Gastrocnemius medialis (tissue), 4 donors: Measurements from ENCODE around the gene RNF6. TPM values are rescaled to one million over a fixed set of nuclear protein-coding genes. Genes with fewer than 3 reads are reported as not detected.

Experiments
- ATAC-seq, 2 donors: fragments of 150-250 bp; one replicate each; pipeline ENCODE4 v1.9.1; 2016
- DNase-seq, 2 donors: peaks; one replicate each; pipeline ENCODE4 v3.0.0-alpha.2; 2019
- H3K27ac ChIP-seq, 4 donors: fragments of 200-600 bp; sonication (generic); 1 replicate in 1 of 4; 2 replicates in 3 of 4; pipeline ENCODE4 v1.5.1; 2016 to 2018; ENCODE audit warnings: mild to moderate bottlenecking in 2 of 4, moderate library complexity in 1 of 4
- H3K27me3 ChIP-seq, 3 donors: fragments of 200-600 bp; sonication (generic) in 2 of 3; 1 replicate in 1 of 3; 2 replicates in 2 of 3; pipeline versions ENCODE4 v1.5.1 to v1.6.0; 2016 to 2019; ENCODE audit warnings: mild to moderate bottlenecking in 1 of 3, moderate library complexity in 1 of 3
- H3K36me3 ChIP-seq, 2 donors: fragments of 200-600 bp; sonication (generic) in 1 of 2; one replicate each; pipeline ENCODE4 v1.5.1; 2017 to 2018
- H3K4me1 ChIP-seq, 2 donors: fragments of 200-600 bp; sonication (generic) in 1 of 2; one replicate each; pipeline ENCODE4 v1.5.1; 2016 to 2017; ENCODE audit warnings: mild to moderate bottlenecking in 2 of 2
- H3K4me3 ChIP-seq, 4 donors: fragments of 200-600 bp; sonication (generic) in 3 of 4; 1 replicate in 1 of 4; 2 replicates in 3 of 4; pipeline ENCODE4 v1.5.1; 2016 to 2019; ENCODE audit warnings: mild to moderate bottlenecking in 2 of 4
- H3K9me3 ChIP-seq, 3 donors: fragments of 200-600 bp; sonication (generic) in 2 of 3; 1 replicate in 1 of 3; 2 replicates in 2 of 3; pipeline ENCODE4 v1.5.1; 2016 to 2019
- POLR2A ChIP-seq, 2 donors: fragments of 450-650 bp; IDR thresholded peaks; one replicate each; pipeline ENCODE4 v1.6.1; 2017; ENCODE audit warnings: antibody characterized with exemption in 2 of 2, mild to moderate bottlenecking in 2 of 2, moderate library complexity in 2 of 2
- in situ Hi-C, 4 donors: fragments of 200-750 bp; cut with MboI; loops; one replicate each; pipeline versions ENCODE4 v1.15.0 to v1.8.0; 2017; ENCODE audit warnings: low sequenced_read_pairs in 4 of 4
- intact Hi-C: fragments of 100-400 bp; cut with DNase I; formaldehyde crosslinking; loops from one replicate; pipeline ENCODE4 v1.15.1; 2023; ENCODE audit warnings: low total_unique reads
- total RNA-seq, 4 donors: library from RNA; depleted of rRNA; stranded (reverse); fragments of >200 nt; gene quantifications; one replicate each; pipeline versions ENCODE4 v1.1.0 to v1.2.3, GENCODE V29; 2016
- TF ChIP-seq, protein P1 (sequence below), 5 experiments: fragments of 450-650 bp in 3 of 5; fragments of 200-600 bp in 2 of 5; sonication (generic) in 2 of 5; IDR thresholded peaks in 4 of 5; conservative IDR thresholded peaks in 1 of 5; 1 replicate in 4 of 5; 2 replicates in 1 of 5; pipeline ENCODE4 v1.5.1; 2016 to 2019; ENCODE audit warnings: antibody characterized with exemption in 5 of 5, mild to moderate bottlenecking in 3 of 5, moderate library complexity in 3 of 5

Gene RNF6
- total RNA-seq, 4 donors from 2014 or later, result 28.6 to 36.1 (median 32.2) TPM

GRCh38 chr13:26247608-26248007 is 25.5 kb upstream of the RNF6 start:
- intact Hi-C loops (no loop called here), in situ Hi-C loops (no loop called here)
- H3K4me3 ChIP-seq, result no peak overlapping the region
- ATAC-seq (no peak), DNase-seq (no peak)
- H3K27me3 ChIP-seq, result no peaks in the 10 kb centered on the region
- H3K9me3 ChIP-seq, result no peaks in the 10 kb centered on the region
- H3K4me1 ChIP-seq, result peaks cover 3 to 17% of the 10 kb centered on the region in 2 donors
- TF ChIP-seq, protein P1, sequence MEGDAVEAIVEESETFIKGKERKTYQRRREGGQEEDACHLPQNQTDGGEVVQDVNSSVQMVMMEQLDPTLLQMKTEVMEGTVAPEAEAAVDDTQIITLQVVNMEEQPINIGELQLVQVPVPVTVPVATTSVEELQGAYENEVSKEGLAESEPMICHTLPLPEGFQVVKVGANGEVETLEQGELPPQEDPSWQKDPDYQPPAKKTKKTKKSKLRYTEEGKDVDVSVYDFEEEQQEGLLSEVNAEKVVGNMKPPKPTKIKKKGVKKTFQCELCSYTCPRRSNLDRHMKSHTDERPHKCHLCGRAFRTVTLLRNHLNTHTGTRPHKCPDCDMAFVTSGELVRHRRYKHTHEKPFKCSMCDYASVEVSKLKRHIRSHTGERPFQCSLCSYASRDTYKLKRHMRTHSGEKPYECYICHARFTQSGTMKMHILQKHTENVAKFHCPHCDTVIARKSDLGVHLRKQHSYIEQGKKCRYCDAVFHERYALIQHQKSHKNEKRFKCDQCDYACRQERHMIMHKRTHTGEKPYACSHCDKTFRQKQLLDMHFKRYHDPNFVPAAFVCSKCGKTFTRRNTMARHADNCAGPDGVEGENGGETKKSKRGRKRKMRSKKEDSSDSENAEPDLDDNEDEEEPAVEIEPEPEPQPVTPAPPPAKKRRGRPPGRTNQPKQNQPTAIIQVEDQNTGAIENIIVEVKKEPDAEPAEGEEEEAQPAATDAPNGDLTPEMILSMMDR (IDR thresholded peaks at IDR 0.05 in 4 of 5, conservative IDR thresholded peaks at IDR 0.05 in 1 of 5), result no peak
- TF ChIP-seq POLR2A (IDR thresholded peaks at IDR 0.05), result no peak
- no peak overlapping the region for H3K27ac ChIP-seq
- no peaks in the 10 kb centered on the region for H3K36me3 ChIP-seq

- TF ChIP-seq, protein P1 (IDR thresholded peaks at IDR 0.05 in 4 of 5, conservative IDR thresholded peaks at IDR 0.05 in 1 of 5), result no peak
- TF ChIP-seq POLR2A (IDR thresholded peaks at IDR 0.05), result no peak
Measured at GRCh38 chr13:26247011-26247410, 24.9 kb upstream of the RNF6 start.

DNA sequence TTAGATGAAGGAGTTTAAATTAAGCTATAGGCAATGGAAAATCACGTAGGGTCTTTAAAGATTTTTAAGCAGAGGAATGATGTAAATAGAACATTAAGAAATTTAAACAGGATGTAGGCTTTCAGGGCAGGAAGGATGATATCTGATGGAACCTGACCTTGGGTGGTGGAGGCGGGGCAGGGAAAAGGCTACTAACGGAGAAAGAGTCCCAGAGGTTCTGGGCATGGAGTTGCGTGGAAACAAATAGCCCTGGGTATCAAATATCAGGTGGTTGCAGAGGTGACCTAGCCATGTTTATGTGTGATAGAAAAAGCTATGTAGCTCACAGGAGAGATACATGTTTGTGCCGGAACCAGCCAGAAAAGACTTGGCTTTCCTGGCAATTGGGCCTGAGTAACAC is 24.0 kb upstream of the RNF6 start:
- DNase-seq (peak; percentile 23 to 56), ATAC-seq (peak; percentile 95 to 97)
- Histone ChIP-seq H3K4me3 (no peak overlapping the region), H3K27me3 (no peaks in the 10 kb centered on the region), H3K9me3 (no peaks in the 10 kb centered on the region), H3K4me1 (peaks cover 3 to 17% of the 10 kb centered on the region in 2 donors), H3K36me3 (no peaks in the 10 kb centered on the region), H3K27ac (peak overlapping the region; percentile 43 to 74 (median 72))
- in situ Hi-C loops, result no loop called here
- TF ChIP-seq, protein P1 (IDR thresholded peaks at IDR 0.05 in 4 of 5, conservative IDR thresholded peaks at IDR 0.05 in 1 of 5), result no peak
- no peak for TF ChIP-seq POLR2A (IDR thresholded peaks at IDR 0.05)
- intact Hi-C loops, result no loop called here

More at GRCh38 chr13:26247011-26247410, 24.9 kb upstream of the RNF6 start:
- ATAC-seq (no peak), DNase-seq (no peak)
- Histone ChIP-seq H3K9me3 (no peaks in the 10 kb centered on the region), H3K4me3 (no peak overlapping the region), H3K36me3 (no peaks in the 10 kb centered on the region), H3K4me1 (peaks cover 3 to 17% of the 10 kb centered on the region in 2 donors), H3K27ac (peak overlapping the region in 3 of 4 donors; percentile 43 to 74 (median 71)), H3K27me3 (no peaks in the 10 kb centered on the region)
- in situ Hi-C loops, result no loop called here
- intact Hi-C loops, result no loop called here

GRCh38 chr13:26236296-26236695 is 14.2 kb upstream of the RNF6 start:
- no peak overlapping the region for H3K4me3 ChIP-seq

More at GRCh38 chr13:26236296-26236695, 14.2 kb upstream of the RNF6 start:
- Histone ChIP-seq H3K4me1 (no peaks in the 10 kb centered on the region), H3K27ac (no peak overlapping the region), H3K9me3 (no peaks in the 10 kb centered on the region), H3K27me3 (no peaks in the 10 kb centered on the region), H3K36me3 (no peaks in the 10 kb centered on the region)
- in situ Hi-C loops (no loop called here), intact Hi-C loops (no loop called here)
- TF ChIP-seq POLR2A (IDR thresholded peaks at IDR 0.05), result no peak
- TF ChIP-seq, protein P1 (IDR thresholded peaks at IDR 0.05 in 4 of 5, conservative IDR thresholded peaks at IDR 0.05 in 1 of 5), result no peak
- DNase-seq, result no peak
- ATAC-seq, result no peak
